GM12875 (cell line): ENCODE results near the gene VAV1.

ENCODE experiments used
- H3K4me3 ChIP-seq: one replicate; pipeline ENCODE4 v1.5.1; 2011; ENCODE audit warnings: low read depth, low read length, control low read depth
- TF ChIP-seq, protein P1 (sequence below): IDR thresholded peaks from 2 replicates; pipeline ENCODE4 v1.5.1; 2011; ENCODE audit warnings: low read depth, mild to moderate bottlenecking, control low read depth, inconsistent platforms, low read length, moderate library complexity, borderline replicate concordance; ENCODE audit not compliant: insufficient read depth

Gene VAV1

DNA sequence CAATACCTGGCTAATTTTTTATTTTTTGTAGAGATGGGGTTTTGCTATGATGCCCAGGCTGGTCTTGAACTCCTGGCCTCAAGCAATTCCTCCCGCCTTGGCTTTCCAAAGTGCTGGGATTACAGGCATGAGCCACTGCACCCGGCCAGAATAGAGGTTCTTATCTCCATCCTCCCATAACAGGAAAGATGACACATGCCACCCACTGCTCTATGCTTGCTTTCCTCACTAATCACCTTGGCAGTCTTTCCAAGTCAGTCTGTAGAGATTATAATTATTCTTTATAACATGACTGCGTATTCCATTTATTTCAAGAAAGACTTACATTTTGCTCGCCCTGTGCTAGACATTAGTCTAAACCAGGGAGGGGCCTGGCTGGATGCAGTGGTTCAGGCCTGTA lies 6.7 kb downstream of the VAV1 start:
- TF ChIP-seq, protein P1, sequence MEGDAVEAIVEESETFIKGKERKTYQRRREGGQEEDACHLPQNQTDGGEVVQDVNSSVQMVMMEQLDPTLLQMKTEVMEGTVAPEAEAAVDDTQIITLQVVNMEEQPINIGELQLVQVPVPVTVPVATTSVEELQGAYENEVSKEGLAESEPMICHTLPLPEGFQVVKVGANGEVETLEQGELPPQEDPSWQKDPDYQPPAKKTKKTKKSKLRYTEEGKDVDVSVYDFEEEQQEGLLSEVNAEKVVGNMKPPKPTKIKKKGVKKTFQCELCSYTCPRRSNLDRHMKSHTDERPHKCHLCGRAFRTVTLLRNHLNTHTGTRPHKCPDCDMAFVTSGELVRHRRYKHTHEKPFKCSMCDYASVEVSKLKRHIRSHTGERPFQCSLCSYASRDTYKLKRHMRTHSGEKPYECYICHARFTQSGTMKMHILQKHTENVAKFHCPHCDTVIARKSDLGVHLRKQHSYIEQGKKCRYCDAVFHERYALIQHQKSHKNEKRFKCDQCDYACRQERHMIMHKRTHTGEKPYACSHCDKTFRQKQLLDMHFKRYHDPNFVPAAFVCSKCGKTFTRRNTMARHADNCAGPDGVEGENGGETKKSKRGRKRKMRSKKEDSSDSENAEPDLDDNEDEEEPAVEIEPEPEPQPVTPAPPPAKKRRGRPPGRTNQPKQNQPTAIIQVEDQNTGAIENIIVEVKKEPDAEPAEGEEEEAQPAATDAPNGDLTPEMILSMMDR = no peak
- H3K4me3 ChIP-seq = no peak overlapping the region

DNA sequence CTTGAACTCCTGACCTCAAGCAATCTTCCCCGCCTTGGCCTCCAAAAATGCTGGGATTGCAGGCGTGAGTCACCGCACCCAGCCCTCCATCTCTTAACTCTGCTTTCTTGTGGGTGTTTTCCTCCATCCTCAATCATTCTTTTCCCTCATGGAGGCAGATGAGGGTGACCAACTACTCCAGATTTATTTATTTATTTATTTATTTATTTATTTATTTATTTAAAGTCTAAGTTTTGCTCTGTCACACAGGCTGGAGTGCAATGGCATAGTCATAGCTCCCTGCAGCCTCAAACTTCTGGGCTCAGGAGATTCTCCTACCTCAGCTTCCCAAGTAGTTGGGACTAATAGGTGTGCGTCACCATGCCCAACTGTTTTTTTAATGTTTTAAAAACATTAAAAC lies 14.9 kb downstream of the VAV1 start:
- TF ChIP-seq, protein P1 = no peak
- H3K4me3 ChIP-seq = no peak overlapping the region

DNA sequence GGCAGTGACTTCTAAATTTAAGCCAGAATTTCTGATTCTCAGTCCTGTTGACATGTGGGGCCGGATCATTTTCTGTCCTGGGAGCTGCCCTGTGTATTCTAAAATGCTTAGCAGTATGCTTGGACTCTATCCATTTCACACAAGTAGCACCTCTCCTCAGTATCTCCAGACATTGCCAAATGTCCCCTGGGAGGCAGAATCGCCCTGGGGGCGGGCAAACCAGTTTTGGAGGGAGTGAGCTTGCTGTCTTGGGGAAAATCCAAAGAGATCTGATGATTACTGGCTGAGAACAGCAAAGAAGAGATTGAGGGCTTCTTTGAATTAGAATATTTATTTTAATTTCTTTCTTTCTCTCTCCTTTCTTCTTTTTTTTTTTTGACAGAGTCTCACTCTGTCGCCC lies 16.4 kb downstream of the VAV1 start:
- TF ChIP-seq, protein P1 = no peak
- no peak overlapping the region for H3K4me3 ChIP-seq

DNA sequence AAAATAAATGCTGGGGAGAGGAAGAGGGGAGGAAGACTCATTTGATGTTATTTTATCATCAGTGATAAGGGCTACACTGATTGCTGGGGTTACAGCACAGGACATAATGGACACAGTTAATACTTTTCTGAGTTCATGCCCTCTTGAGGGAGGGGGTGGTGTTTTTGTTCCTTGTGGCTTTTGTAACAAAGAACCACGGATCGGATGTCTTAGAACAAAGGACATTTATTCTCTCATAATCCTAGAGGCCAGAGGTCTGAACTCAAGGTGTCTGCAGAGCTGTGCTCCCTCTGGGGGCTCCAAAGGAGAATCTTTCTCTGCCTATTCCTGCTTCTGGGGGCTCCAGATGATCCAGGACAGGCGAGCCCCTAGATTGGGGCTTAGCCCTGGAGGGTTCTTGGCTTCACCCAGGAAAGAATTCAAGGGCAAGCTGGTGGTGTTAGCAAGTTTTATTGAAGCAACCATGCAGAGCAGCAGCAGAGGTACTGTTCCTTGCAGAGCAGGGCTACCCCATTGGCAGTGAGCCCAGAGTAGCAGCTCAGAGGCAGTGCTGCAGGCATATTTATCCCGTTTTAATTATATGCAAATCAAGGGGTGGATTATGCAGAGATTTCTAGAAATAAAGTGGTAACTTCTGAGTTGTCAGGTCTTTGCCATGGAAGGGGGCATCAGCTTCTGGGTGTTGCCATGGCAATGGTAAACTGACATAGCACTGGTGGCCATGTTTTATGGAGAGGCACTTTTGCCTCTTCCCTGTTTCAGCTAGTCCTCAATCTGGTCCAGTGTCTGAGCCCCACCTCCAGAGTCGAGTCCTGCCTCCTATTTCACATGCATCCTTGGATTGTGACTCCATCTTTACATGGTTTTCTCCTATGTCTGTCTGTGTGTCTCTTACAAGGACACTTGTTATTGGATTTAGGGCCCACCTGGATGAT lies 18.0 kb downstream of the VAV1 start:
- TF ChIP-seq, protein P1 = no peak
- no peak overlapping the region for H3K4me3 ChIP-seq

DNA sequence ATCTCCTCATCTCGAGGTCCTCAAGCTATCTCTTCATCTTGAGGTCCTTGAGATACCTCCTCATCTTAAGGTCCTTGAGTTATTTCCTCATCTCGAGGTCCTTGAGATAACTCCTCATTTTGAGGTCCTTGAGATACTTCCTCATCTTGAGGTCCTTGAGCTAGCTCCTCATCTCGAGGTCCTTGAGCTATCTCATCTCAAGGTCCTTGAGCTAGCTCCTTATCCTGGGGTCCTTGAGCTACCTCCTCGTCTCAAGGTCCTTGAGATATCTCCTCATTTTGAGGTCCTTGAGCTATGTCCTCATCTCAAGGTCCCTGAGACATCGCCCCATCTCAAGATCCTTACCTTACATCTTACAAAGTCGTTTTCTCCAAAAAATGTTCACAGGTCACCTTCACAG lies 18.7 kb downstream of the VAV1 start:
- TF ChIP-seq, protein P1 = no peak
- H3K4me3 ChIP-seq = no peak overlapping the region

DNA sequence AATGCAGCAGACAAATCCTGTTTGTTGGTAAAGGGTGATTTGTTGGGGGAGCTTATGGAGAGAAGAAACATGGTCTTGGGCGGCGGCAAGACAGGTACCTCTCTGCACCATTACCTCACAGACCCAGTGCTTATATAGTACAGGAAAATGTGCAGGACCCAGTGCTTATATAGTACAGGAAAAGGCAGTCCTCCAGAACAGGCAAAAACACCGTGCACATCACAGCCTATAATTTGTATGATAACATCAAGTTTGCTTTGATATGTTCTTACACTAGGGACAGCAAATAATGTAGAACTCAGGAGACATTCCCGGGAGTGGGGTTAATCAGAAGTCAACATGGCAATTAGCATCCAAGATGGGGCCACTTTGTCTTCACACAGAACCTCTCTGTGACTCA lies 20.9 kb downstream of the VAV1 start:
- no peak overlapping the region for H3K4me3 ChIP-seq
- TF ChIP-seq, protein P1 = no peak

DNA sequence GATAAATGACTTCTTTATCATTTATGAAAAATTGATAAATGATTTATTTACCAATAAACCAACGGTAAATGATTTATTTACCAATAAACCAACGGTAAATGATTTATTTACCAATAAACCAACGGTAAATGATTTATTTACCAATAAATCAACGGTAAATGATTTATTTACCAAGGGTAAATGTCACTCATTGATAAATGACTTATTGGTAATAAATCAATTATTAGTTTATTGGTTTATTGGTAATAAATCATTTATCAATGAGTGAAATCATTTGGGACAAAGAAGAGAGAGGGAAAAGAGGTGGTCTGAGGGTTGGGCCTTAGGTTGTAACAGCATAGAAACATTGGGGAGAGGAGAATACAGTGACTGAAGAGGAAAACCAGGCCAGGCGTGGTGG lies 21.5 kb downstream of the VAV1 start:
- no peak overlapping the region for H3K4me3 ChIP-seq
- TF ChIP-seq, protein P1 = no peak
